Activated naive CD4-positive, alpha-beta T cell (primary cell): ENCODE results near the gene B3GLCT.

Experiments
- DNase-seq, 4 experiments: peaks; one replicate each; lab custom pipeline; 2025; lab: John Stamatoyannopoulos, UW

B3GLCT gene

DNA sequence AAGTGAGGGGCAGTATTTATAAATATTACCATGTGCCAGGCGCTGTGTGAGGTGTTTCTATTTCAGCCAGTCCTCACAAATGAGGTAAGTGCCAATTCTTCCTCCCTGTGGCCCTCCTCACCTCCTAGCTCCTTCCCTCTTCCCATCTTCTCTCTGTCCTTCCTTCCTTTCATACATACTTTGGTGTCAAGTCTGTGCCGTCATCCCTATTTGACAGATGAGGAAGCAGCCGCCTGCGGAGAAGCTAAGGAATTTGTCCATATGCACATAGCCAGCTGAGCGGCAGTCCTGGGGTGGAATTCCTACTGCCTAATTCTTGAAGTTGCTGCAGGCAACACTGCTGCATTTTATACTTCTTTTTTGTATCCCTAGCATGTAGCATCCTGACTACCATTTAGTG is 150.8 kb downstream of the B3GLCT start:
- no peak for DNase-seq

DNA sequence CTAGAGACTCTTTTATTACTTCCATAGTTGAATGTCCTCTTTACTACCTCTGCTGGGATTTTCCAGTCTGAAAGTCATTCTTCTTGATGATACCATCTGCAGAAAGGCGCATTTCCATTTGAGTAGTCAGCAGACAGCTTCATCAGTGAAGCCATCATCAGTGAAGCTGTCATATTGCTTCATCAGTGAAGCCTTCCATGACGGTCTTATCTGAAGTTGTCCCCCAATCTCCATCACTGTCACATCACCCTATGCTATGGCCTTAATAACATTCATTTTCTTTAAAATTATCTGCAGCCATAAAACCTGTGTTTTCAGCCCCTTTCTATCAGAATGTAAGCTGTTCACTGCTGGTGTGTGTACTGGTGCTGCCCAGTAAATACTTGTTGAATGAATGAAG is 151.6 kb downstream of the B3GLCT start:
- DNase-seq = no peak

DNA sequence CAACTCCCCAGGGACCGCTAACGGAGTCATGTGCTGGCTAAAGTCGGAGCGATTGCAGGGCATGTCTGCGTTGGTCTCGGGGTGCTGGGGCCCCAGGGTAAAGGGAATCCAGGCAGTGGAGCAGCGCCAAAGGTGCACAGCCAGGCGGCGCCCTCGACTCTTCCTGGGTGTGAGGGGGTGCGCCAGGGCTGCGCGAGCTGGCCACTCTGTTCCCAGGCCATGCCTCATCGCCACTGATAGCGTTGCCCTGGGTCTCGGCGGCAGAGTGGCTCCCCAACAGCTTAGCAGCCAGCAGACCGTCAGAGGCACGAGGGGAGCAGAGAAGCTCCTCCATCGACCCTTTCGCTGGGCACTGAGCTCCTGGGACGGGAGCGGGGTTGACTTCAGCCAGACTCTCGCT is 152.7 kb downstream of the B3GLCT start:
- DNase-seq = no peak

DNA sequence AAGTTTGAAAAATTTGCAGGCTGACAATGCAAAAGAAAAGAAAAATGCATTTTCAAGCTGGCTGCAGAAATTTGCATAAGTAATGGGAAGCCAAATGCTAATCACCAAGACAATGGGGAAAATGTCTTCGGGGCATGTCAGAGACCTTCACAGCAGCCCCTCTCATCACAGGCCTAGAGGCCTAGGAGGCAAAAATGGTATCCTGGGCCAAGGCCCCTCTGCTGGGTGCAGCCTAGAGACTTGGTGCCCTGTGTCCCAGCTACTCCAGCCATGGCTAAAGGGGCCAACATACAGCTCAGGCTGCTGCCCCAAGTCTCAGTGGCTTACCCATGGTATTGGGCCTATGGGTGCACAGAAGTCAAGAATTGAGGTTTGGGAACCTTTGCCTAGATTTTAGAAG is 155.2 kb downstream of the B3GLCT start:
- DNase-seq = no peak

DNA sequence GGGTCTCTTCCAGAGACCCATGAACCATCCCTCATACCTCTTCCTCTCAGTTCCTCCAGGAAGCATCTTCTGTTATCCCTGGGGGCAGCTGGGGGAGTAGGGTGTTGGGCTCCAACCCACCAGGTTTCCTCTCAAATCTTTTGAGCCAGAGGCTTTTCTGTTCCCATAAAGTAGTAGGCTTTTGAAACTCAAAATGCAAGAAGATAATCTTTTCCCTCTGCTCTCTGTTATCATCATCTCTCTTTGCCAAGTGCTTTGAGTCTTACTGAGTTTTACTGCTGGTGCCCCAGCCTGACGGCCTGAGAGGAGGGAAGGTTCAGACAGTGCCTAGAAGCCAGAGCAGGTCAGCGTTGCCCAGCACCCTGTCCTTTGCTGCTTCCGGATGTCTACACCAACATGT is 157.2 kb downstream of the B3GLCT start:
- no peak for DNase-seq

DNA sequence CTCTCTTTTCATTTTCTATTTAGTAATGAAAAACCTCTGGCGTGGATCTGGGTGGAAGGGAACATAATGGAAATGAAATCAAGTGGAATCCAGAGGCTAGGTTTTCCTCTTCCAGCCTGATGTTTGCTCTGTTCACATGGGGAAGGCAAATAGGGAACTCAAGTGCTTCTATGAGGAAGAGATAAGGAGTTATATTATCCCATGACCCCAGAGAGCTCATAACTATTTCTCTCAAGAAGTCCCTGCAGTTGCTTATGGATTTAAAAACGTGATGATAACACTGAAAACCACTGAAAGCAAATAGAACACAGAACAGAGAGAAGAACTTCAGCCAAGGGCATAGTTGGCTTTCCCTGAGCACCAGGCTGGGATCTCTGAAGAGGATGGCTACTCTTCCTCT is 157.8 kb downstream of the B3GLCT start:
- no peak for DNase-seq

DNA sequence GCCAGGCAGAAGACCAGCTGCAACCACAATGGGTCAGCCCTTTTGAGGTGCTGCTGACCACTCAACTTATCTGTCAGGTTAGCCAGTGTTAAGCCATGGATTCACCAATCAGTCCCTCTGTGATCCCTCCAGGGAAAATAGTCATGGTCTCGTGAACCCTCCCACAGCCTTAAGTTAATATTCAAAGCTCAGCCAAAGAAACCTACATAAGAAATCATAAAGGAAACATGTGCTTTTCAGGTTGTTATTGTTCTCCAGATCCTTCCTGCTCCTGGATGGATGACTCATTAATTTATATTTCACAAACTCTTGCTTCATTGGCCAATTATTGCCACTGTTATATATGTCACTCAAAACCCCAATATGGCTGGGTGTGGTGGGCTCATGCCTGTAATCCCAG is 161.9 kb downstream of the B3GLCT start:
- DNase-seq = no peak

DNA sequence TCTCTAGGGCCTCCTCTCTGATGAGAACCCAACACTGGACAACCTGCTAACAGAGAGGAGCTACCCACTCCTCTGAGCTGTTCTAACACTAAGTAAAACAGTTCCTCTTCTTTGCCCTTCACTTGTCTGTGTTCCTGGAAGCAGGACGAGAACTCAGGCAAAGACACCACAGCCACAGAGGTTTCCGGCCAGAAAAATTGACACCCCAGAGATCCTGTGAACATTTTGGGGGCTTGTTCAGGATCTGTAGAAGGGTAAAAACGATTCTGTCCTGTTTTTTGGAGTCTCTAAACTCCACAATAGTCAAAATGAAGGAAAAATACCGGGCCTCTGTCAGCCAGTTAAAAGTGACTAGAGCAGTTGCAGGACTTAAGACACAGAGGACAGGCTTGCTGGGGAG is 165.9 kb downstream of the B3GLCT start:
- no peak for DNase-seq

DNA sequence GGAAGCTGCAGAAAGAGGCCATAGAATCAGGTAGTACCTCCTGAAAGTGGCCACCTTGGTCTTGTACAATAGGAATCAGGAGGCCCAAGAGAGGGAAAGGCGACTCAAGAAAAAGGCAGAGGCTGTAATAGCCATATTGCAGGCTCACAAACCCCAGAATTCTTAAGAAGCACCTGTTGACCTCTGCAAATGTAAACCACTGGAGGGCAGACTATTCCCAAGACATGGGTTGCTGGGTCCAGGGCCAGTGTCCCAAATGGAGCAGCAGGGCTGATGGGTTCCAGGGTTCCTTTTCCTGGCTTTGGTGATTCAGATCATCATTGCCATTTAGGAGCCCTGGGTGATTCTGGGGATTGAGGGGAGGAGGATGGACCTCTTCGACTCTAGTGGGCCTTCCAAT is 167.6 kb downstream of the B3GLCT start:
- DNase-seq = no peak

DNA sequence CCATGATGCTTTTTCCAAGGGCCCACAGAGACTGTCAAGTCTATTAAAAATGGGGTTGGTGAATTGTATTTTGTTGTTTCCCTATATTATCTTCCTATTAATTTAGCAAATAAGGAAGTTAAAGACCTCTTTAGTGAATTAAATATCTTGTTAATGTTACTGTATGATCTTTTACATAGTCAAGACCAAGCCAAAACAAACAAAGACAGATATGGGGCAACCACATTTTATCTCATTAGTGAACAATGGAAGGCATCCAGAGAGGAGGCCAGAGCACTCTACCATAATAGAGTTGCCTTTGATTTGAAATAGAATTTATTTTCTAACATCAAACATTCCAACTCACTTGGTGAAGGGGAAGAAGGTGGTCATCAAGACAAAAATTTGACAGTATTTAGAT is 169.4 kb downstream of the B3GLCT start:
- no peak for DNase-seq

DNA sequence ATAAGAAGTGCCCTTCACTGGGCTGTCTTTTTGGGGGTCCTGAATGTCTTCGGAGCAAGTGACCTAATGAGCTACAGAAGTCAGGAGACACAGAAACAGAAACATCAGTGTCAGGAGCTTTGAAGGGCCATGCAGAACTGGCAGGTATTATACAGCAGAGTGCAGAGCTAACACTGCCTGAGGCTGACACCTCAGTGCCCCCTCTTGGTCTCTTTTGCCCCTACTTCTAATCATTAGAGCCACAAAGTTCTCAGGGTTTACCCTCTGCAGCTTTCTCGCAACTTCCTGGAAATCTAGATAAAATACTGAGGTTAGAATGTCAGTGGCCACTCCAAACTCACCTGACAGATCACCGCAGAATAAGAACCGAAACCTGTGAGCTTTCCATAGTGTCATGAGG is 172.7 kb downstream of the B3GLCT start:
- DNase-seq = no peak

DNA sequence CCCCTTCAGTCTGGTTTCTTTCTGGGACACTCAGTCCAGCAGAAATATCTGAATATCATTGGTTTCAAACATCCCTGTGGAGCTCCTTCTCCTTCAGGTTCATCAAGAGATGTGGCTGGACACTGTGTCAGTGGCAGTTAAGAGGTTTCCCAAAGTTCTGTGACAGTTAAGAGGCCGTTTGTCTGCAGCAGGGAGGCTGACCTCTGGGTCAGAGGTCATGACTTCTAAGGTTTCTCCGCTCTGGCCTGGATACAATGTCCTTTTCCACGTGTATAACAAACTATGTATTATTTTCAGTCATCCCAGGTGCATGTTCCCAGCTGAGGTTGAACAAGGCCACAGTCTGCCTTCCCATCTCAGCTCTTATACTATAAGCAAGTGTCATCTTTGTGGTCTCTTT is 174.9 kb downstream of the B3GLCT start:
- DNase-seq = no peak

DNA sequence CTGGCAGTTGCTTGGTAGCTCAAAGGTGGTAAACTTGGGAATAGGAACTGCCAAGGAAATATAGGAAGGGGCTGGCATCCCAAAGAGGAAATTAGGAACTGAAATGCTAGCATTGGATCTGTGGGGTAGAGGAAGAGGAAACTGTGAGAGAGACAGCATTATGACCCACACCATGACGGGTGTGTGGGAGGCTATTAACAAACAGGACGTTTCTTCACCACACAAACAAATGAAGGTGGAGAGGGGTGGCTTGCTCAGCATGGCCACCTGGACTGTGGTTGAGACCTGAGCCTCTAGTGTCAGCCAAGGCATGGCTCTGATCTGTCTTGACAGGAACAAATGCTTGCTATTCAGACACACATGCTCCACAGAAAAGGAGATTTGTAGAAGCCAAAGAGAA is 178.2 kb downstream of the B3GLCT start:
- DNase-seq = no peak

DNA sequence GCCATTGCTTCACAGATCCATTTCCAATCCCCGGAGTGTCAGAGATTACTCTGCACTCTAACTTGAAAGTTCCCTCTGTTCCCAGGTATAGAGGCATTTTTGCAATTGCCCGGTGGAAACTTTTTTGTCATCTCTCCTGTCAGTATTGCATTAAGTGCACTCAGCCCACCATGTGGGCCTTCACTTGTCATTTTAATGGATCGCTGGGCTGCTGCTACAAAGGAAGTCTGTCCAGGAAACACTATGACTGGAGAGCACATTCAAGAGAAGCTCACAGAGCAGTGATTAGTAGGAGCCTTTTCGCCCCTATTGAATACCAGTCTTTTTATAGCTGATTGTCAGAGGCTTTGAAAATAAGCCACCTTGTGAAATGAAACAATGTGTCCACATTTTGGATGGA is 180.9 kb downstream of the B3GLCT start:
- DNase-seq = no peak
